CD8-positive, alpha-beta memory T cell (primary cell): Measurements from ENCODE around the gene MIF4GD. TPM values are rescaled to one million over a fixed set of nuclear protein-coding genes. Genes with fewer than 3 reads are reported as not detected.
"Not testable (repeated sequence)": the region's sequence is repeated elsewhere in the genome, so short reads cannot be mapped to it uniquely, and the experiment has no call there.

Experiments used
- CTCF ChIA-PET: fragments of 350-600 bp; sonication (Branson Sonifier 250); formaldehyde crosslinking; loops from one replicate; lab custom pipeline; 2021; ENCODE audit warnings: antibody characterized with exemption; lab: Charles Lee
- POLR2A ChIA-PET: fragments of 350-600 bp; sonication (Branson Sonifier 250); formaldehyde crosslinking; loops from one replicate; lab custom pipeline; 2021; ENCODE audit warnings: antibody characterized with exemption; lab: Charles Lee
- DNase-seq, 5 donors: peaks; one replicate each; pipeline versions ENCODE4 v3.0.0 to v3.0.0-alpha.2; 2020 to 2022; ENCODE audit warnings: mixed read lengths in 1 of 5
- H3K27ac ChIP-seq: one replicate; pipeline ENCODE4 v1.7.0; 2013; ENCODE audit warnings: low read depth, mild to moderate bottlenecking, low read length, moderate library complexity
- H3K27me3 ChIP-seq: 2 replicates; pipeline ENCODE4 v1.7.0; 2013; ENCODE audit warnings: low read length, mild to moderate bottlenecking; ENCODE audit not compliant: insufficient read depth, poor library complexity, severe bottlenecking
- H3K36me3 ChIP-seq: 2 replicates; pipeline ENCODE4 v1.7.0; 2013; ENCODE audit warnings: mild to moderate bottlenecking, low read length, moderate library complexity; ENCODE audit not compliant: insufficient read depth
- H3K4me1 ChIP-seq: 2 replicates; pipeline ENCODE4 v1.7.0; 2013; ENCODE audit warnings: mild to moderate bottlenecking, low read length, moderate library complexity; ENCODE audit not compliant: insufficient read depth
- H3K4me3 ChIP-seq: 2 replicates; pipeline ENCODE4 v1.7.0; 2013; ENCODE audit warnings: mild to moderate bottlenecking, low read length
- H3K9me3 ChIP-seq: 2 replicates; pipeline ENCODE4 v1.7.0; 2013; ENCODE audit warnings: mild to moderate bottlenecking, low read length
- H3K27ac Mint-ChIP-seq, 8 donors: one replicate each; pipeline ENCODE4 v1.8.0; 2020 to 2021; ENCODE audit warnings: mixed read lengths in 8 of 8, mild to moderate bottlenecking in 6 of 8, inconsistent platforms in 3 of 8, moderate library complexity in 3 of 8
- H3K27me3 Mint-ChIP-seq, 2 donors: one replicate each; pipeline ENCODE4 v1.8.0; 2020 to 2021; ENCODE audit warnings: mixed read lengths in 2 of 2, mild to moderate bottlenecking in 1 of 2, moderate library complexity in 1 of 2
- H3K36me3 Mint-ChIP-seq, 3 donors: one replicate each; pipeline ENCODE4 v1.8.0; 2020 to 2021; ENCODE audit warnings: mixed read lengths in 3 of 3, inconsistent platforms in 1 of 3, mild to moderate bottlenecking in 1 of 3
- H3K4me1 Mint-ChIP-seq, 3 donors: one replicate each; pipeline ENCODE4 v1.8.0; 2020 to 2021; ENCODE audit warnings: mixed read lengths in 3 of 3, inconsistent platforms in 1 of 3, mild to moderate bottlenecking in 1 of 3
- H3K4me3 Mint-ChIP-seq, 7 donors: one replicate each; pipeline ENCODE4 v1.8.0; 2020 to 2021; ENCODE audit warnings: mixed read lengths in 7 of 7, mild to moderate bottlenecking in 6 of 7, moderate library complexity in 4 of 7, inconsistent platforms in 2 of 7
- H3K9me3 Mint-ChIP-seq, 5 donors: one replicate each; pipeline ENCODE4 v1.8.0; 2020 to 2022; ENCODE audit warnings: mixed read lengths in 5 of 5, mild to moderate bottlenecking in 3 of 5, moderate library complexity in 2 of 5, inconsistent platforms in 1 of 5
- polyA plus RNA-seq: library from polyadenylated mRNA; unstranded; fragments of 300-500 nt; fragmentation: Illumina TruSeq; gene quantifications from one replicate; pipeline ENCODE4 v1.2.3, GENCODE V29; 2021
- total RNA-seq, 2 experiments: library from RNA; stranded (reverse); gene quantifications; one replicate each; pipeline ENCODE4 v1.2.3, GENCODE V29; 2021

Gene MIF4GD
- total and polyA plus RNA-seq, 3 experiments from 2014 or later, result 38.5 to 108 (median 40.4) TPM

DNA sequence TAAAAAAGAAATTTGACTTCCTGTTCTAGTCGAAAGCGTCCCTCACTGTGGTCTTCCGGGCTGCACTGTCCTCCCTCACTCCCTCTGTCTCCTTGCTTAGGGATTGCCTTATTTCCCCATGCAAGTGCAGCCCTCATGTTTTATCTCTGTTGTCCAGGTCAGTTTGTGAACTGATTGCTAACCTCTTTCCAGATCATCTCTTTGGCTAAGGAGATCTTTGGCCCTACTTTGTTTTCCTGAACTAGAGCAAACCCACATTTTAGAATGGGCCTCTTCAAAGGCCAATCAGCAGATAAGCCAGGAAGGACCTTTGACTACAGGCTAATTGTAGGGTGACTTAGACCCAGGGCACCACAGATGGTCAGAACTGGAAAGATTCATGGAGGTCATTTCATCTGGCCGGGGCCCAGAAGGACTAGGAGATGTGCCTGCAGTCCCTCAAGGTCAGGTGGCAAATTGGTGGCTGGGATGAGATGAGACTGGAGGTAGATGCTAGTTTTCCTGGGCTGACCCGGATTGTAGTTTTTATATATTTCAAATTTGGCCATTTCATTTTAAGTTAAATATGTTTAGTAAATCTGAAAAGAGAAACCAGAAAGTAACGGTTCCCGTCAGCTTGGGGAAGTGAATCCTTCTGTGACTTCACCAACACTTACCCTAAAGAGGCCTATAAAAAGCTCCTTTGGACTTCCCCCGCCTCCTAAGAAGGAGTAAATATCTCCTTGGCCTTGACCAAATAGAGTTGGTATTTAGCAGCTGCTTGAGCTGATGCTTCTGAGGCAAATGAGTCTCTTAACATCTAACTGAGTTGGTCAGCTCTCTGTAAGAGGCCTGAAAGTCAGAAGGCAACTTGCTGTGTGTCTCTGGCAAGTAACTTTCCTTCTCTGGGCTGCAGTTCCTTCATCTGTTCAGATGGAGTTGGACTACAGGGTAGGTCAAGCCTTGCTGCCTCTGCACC, 24.4 kb upstream of the MIF4GD start:
- no peak overlapping the region for H3K4me3 ChIP-seq
- H3K36me3 Mint-ChIP-seq, result no peaks in the 10 kb centered on the region
- H3K9me3 Mint-ChIP-seq, result no peaks in the 10 kb centered on the region
- peaks cover 3% of the 10 kb centered on the region for H3K4me1 ChIP-seq
- H3K36me3 ChIP-seq, result no peaks in the 10 kb centered on the region
- no peak for DNase-seq
- peak overlapping the region in 1 of 7 donors; percentile 58 for H3K4me3 Mint-ChIP-seq
- peak overlapping the region in 3 of 8 donors; percentile 1 to 68 (median 18) for H3K27ac Mint-ChIP-seq
- H3K27ac ChIP-seq, result no peak overlapping the region
- ChIA-PET POLR2A (no interaction called here), CTCF (interaction anchor here (0.7 to 2.1 kb wide), 3 partner anchors 25 to 138 kb away, joined by 3 to 9 read pairs (median 4); partner anchors contain the start of gene MIF4GD)
- no peaks in the 10 kb centered on the region for H3K9me3 ChIP-seq
- peaks cover 0 to 13% (median 10%) of the 10 kb centered on the region in 3 donors for H3K4me1 Mint-ChIP-seq
- no peaks in the 10 kb centered on the region for H3K27me3 ChIP-seq
- H3K27me3 Mint-ChIP-seq, result peaks cover 0 to 2% of the 10 kb centered on the region in 2 donors

DNA sequence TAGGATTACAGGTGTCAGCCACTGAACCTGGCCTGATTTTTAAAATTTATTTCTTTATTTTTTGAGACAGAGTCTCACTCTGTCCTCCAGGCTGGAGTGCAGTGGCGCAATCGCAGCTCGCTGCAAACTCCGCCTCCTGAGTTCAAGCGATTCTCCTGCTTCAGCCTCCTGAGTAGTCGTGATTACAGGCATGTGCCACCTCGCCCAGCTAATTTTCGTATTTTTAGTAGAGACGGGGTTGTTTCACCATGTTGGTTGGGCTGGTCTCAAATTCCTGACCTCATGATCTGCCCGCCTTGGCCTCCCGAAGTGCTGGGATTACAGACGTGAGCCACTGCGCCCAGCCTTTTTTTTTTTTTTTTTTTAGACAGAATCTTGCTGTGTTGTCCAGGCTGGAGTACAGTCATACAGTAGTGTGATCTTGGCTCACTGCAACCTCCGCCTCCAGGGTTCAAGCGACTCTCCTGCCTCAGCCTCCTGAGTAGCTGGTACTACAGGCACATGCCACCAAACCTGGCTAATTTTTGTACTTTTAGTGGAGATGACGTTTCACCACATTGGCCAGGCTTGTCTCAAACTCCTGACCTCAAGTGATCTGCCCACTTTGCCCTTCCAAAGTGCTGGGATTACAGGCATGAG, 21.9 kb upstream of the MIF4GD start:
- not testable (repeated sequence) for H3K9me3 ChIP-seq, H3K27ac ChIP-seq, H3K36me3 ChIP-seq, H3K9me3 Mint-ChIP-seq, H3K36me3 Mint-ChIP-seq, H3K4me3 Mint-ChIP-seq, DNase-seq, H3K27me3 ChIP-seq, H3K27me3 Mint-ChIP-seq, H3K4me3 ChIP-seq
- Mint-ChIP-seq H3K27ac (peak overlapping the region in 1 of 8 donors; percentile 71), H3K4me1 (peaks cover 10 to 29% (median 28%) of the 10 kb centered on the region in 3 donors)
- CTCF ChIA-PET, result interaction anchor here (0.9 to 1.3 kb wide), 3 partner anchors 22 to 29 kb away, joined by 3 to 4 read pairs (median 3); partner anchors contain the start of gene MIF4GD
- POLR2A ChIA-PET, result interaction anchor here (0.7 kb wide), 1 partner anchor 313 kb away, joined by 4 read pairs; no protein-coding TSS in a partner anchor
- peaks cover 10% of the 10 kb centered on the region for H3K4me1 ChIP-seq

DNA sequence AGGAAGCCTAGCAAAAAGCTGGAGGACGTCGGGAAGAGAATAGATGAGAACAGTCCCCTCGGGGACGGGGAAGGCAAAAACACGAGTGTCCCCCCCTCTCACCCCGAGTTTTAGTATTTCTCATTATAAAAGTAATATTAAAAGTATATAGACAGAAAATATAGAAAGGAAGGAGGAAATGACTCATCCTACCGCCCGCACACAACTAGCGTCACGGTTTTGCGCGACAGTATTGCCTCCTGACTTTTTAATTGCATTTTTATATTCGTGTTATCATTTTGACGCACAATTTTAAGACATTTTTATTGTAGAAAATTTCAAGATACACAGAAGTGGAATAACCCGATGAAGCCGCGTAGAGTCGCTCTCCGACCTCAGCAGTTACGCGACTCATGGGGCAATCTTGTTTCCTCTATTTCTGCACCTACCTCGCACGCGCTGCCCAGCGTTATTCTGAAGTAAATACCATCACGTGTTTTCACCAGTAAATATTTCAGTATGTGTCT, 18.9 kb upstream of the MIF4GD start:
- DNase-seq, result peak in 3 of 5 donors; percentile 40 to 79 (median 42)
- ChIA-PET CTCF (interaction anchor here (0.7 to 3.9 kb wide), 21 partner anchors 11 to 329 kb away, joined by 3 to 66 read pairs (median 6); partner anchors contain the start of genes GGA3, GRB2, HID1 and MIF4GD), POLR2A (interaction anchor here (0.6 to 3.0 kb wide), 15 partner anchors 10 to 417 kb away, joined by 3 to 72 read pairs (median 4); partner anchors contain the start of genes FDXR, GGA3, GRB2 and MIF4GD)
- peak overlapping the region; percentile 96 for H3K27ac ChIP-seq
- H3K4me3 ChIP-seq, result peak overlapping the region; percentile 95
- H3K4me1 ChIP-seq, result peaks cover 10% of the 10 kb centered on the region
- Mint-ChIP-seq H3K9me3 (no peaks in the 10 kb centered on the region), H3K4me1 (peaks cover 10 to 23% (median 18%) of the 10 kb centered on the region in 3 donors), H3K27me3 (peaks cover 0 to 3% of the 10 kb centered on the region in 2 donors), H3K36me3 (peaks cover 0 to 24% (median 1%) of the 10 kb centered on the region in 3 donors), H3K4me3 (peak overlapping the region; percentile 95 to 100 (median 98)), H3K27ac (peak overlapping the region; percentile 95 to 100 (median 100))
- no peaks in the 10 kb centered on the region for H3K27me3 ChIP-seq
- no peaks in the 10 kb centered on the region for H3K36me3 ChIP-seq
- H3K9me3 ChIP-seq, result no peaks in the 10 kb centered on the region

DNA sequence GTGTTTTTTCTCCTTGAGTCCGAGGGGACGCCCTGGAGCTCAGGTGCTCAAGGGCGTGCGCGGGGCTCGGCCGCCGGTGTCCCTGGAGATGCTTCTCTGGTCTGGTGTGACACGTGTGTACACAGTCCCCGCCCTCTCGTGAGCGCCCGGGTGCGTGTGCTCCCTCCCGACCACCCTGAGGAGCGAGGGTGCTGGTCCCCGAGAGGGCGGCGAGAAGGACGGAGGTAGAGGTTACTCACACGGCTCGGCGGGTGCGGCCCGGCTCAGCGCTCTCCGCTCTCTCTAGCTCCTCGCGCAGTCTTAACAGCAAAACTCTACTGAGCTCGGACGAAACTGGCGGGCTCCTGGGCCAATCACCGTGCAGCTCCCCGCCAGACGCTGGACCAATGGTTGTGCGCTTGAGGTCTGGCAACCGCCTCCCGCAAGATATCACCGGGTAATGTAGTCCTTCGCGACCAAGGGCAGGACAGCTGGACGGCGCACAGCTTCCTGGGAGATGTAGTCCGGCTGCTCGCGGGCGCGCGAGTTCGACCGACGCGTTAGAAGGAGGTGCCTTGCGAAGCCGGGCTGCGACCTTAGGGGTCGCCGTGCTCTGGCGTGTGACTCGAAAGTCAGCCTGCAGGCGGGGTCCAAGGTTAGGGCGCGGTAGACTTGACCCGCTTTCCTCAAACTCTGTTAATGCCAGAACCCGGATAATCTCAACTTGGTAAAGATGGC, 18.2 kb upstream of the MIF4GD start, which contains the start of gene SLC25A19:
TSS of gene SLC25A19 (minus strand) at position 319 of the 717 bp plus-strand sequence. CDS start 2,669 bp downstream, outside the sequence.
- Mint-ChIP-seq H3K4me3 (peak within 1 kb of the TSS; percentile 95 to 100 (median 98)), H3K27me3 (peaks cover 0 to 3% of the 10 kb centered on the region in 2 donors), H3K36me3 (peaks cover 0 to 26% (median 1%) of the 10 kb centered on the region in 3 donors), H3K9me3 (no peaks in the 10 kb centered on the region), H3K4me1 (peaks cover 10 to 23% (median 18%) of the 10 kb centered on the region in 3 donors), H3K27ac (peak within 1 kb of the TSS; percentile 95 to 100 (median 100))
- Histone ChIP-seq H3K4me3 (peak within 1 kb of the TSS; percentile 95), H3K27me3 (no peaks in the 10 kb centered on the region), H3K36me3 (no peaks in the 10 kb centered on the region), H3K4me1 (peaks cover 10% of the 10 kb centered on the region), H3K9me3 (no peaks in the 10 kb centered on the region), H3K27ac (peak within 1 kb of the TSS; percentile 96)
- DNase-seq, result peak; percentile 96 to 98 (median 97)
- POLR2A ChIA-PET, result interaction anchor here (0.6 to 3.0 kb wide), 20 partner anchors 11 to 416 kb away, joined by 3 to 72 read pairs (median 4); partner anchors contain the start of genes FDXR, GGA3, GRB2 and MIF4GD
- CTCF ChIA-PET, result interaction anchor here (0.6 to 3.9 kb wide), 29 partner anchors 9 to 494 kb away, joined by 3 to 66 read pairs (median 4); partner anchors contain the start of genes GGA3, GRB2, HID1 and MIF4GD

DNA sequence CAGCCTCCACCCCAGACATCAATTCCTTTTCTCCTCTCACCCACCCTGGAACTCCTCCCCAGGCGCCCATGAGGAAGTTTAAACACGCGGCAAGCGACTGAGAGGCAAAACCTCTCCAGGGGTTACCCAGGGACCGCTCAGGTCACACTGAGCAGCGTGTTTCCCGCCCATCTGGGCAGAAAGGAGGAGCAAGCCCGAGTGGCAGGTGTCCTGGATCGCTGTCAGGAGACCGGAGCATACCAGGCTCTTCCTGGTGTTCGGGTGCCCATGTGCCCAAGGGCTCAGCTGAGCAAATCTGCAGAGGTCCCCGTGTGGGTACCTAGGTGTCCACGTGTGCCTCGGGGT, 17.7 kb upstream of the MIF4GD start:
- peak overlapping the region; percentile 95 to 100 (median 100) for H3K27ac Mint-ChIP-seq
- H3K27ac ChIP-seq, result peak overlapping the region; percentile 96
- no peaks in the 10 kb centered on the region for H3K36me3 ChIP-seq
- POLR2A ChIA-PET, result interaction anchor here (0.6 to 3.0 kb wide), 19 partner anchors 12 to 416 kb away, joined by 3 to 72 read pairs (median 4); partner anchors contain the start of genes FDXR, GGA3, GRB2 and MIF4GD
- no peaks in the 10 kb centered on the region for H3K27me3 ChIP-seq
- peaks cover 0 to 27% (median 1%) of the 10 kb centered on the region in 3 donors for H3K36me3 Mint-ChIP-seq
- DNase-seq, result peak in 1 of 5 donors; percentile 63
- H3K4me1 ChIP-seq, result peaks cover 10% of the 10 kb centered on the region
- H3K27me3 Mint-ChIP-seq, result peaks cover 0 to 3% of the 10 kb centered on the region in 2 donors
- peaks cover 10 to 23% (median 18%) of the 10 kb centered on the region in 3 donors for H3K4me1 Mint-ChIP-seq
- CTCF ChIA-PET, result interaction anchor here (0.6 to 3.9 kb wide), 28 partner anchors 9 to 495 kb away, joined by 3 to 66 read pairs (median 4); partner anchors contain the start of genes GGA3, GRB2, HID1 and MIF4GD
- no peaks in the 10 kb centered on the region for H3K9me3 Mint-ChIP-seq
- H3K4me3 Mint-ChIP-seq, result peak overlapping the region; percentile 95 to 100 (median 98)
- peak overlapping the region; percentile 95 for H3K4me3 ChIP-seq
- H3K9me3 ChIP-seq, result no peaks in the 10 kb centered on the region

DNA sequence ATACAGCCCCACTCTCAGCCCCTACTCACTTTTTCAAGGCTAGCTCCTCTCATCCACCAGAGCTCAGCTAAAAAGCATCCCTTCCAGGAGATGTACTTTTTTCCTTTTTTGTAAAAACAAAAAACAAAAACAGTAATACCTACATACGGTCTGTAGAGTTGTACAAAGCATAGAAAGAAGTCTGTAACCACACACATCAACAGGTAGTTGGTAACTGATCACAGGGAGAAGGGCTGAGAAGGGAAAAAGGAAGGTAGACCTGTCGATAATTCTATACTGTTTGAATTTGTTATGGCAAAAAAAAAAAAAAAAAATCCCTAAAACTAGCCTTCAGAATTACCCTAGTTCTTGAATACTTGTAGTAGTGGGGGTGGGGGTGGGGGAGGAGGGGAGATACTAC, 17.3 kb upstream of the MIF4GD start:
- Mint-ChIP-seq H3K36me3 (peaks cover under 1 to 30% (median 2%) of the 10 kb centered on the region in 3 donors), H3K27ac (peak overlapping the region; percentile 1 to 100 (median 99)), H3K27me3 (peaks cover 0 to 3% of the 10 kb centered on the region in 2 donors), H3K4me3 (peak overlapping the region; percentile 95 to 100 (median 98)), H3K9me3 (no peaks in the 10 kb centered on the region), H3K4me1 (peaks cover 10 to 23% (median 18%) of the 10 kb centered on the region in 3 donors)
- H3K4me1 ChIP-seq, result peaks cover 10% of the 10 kb centered on the region
- no peaks in the 10 kb centered on the region for H3K36me3 ChIP-seq
- peak overlapping the region; percentile 95 for H3K4me3 ChIP-seq
- peak overlapping the region; percentile 96 for H3K27ac ChIP-seq
- H3K27me3 ChIP-seq, result no peaks in the 10 kb centered on the region
- DNase-seq, result no peak
- no peaks in the 10 kb centered on the region for H3K9me3 ChIP-seq
- POLR2A ChIA-PET, result interaction anchor here (0.9 to 3.0 kb wide), 7 partner anchors 17 to 168 kb away, joined by 3 to 72 read pairs (median 6); partner anchors contain the start of genes GGA3, GRB2, MIF4GD and MRPS7
- CTCF ChIA-PET, result interaction anchor here (1.0 to 3.9 kb wide), 13 partner anchors 16 to 495 kb away, joined by 3 to 66 read pairs (median 6); partner anchors contain the start of genes GGA3, GRB2, MIF4GD and MRPS7
